ENCODE measurements around the gene NTRK1.

GRCh38 chr1:156877433-156878170 lies 16.9 kb downstream of the NTRK1 start:
- TF ChIP-seq CTCF (IDR thresholded peaks at IDR 0.05) (no peak), POLR2A (IDR thresholded peaks at IDR 0.05) (no peak)
